ENCODE results near the gene PLD6.
"Not testable (repeated sequence)": the region's sequence is repeated elsewhere in the genome, so short reads cannot be mapped to it uniquely, and the experiment has no call there.

Gene PLD6

GRCh38 chr17:17186551-17187505 is 19.3 kb downstream of the PLD6 start:
- no peak for DNase-seq (ENCODE audit: insufficient read length, low spot score)
- FAIRE-seq = no peak
- TF ChIP-seq CTCF (IDR thresholded peaks at IDR 0.05; ENCODE audit: insufficient read depth, missing control alignments) = no peak

GRCh38 chr17:17186051-17186450 is 20.1 kb downstream of the PLD6 start:
- TF ChIP-seq CTCF (IDR thresholded peaks at IDR 0.05; ENCODE audit: insufficient read depth, missing control alignments) = no peak
- DNase-seq (ENCODE audit: insufficient read length, low spot score) (no peak), FAIRE-seq (no peak)

GRCh38 chr17:17184985-17185757 is 21.0 kb downstream of the PLD6 start:
- FAIRE-seq; DNase-seq (ENCODE audit: insufficient read length, low spot score): not testable (repeated sequence)

GRCh38 chr17:17183744-17184143 is 22.4 kb downstream of the PLD6 start:
- TF ChIP-seq CTCF (IDR thresholded peaks at IDR 0.05; ENCODE audit: insufficient read depth, missing control alignments) = no peak
- FAIRE-seq (no peak), DNase-seq (ENCODE audit: insufficient read length, low spot score) (no peak)

GRCh38 chr17:17182598-17183136 is 23.5 kb downstream of the PLD6 start:
- DNase-seq (ENCODE audit: insufficient read length, low spot score) (no peak), FAIRE-seq (no peak)
- TF ChIP-seq CTCF (IDR thresholded peaks at IDR 0.05; ENCODE audit: insufficient read depth, missing control alignments) = no peak

GRCh38 chr17:17181666-17182597 is 24.2 kb downstream of the PLD6 start:
- no peak for FAIRE-seq
- DNase-seq (ENCODE audit: insufficient read length, low spot score) = no peak
- TF ChIP-seq CTCF (IDR thresholded peaks at IDR 0.05; ENCODE audit: insufficient read depth, missing control alignments) = no peak
